HepG2 (cell line): ENCODE data around the gene OR1J1. TPM values are rescaled to one million over a fixed set of nuclear protein-coding genes. Genes with fewer than 3 reads are reported as not detected.

ENCODE experiments used
- ATAC-seq: fragments of 200-7000 bp; cut with Tn5 transposase; 3 replicates; pipeline ENCODE4 v1.9.1; 2020; ENCODE audit warnings: mild to moderate bottlenecking, moderate library complexity
- BruUV-seq: library from RNA; stranded (reverse); fragments of 400-500 nt; replicated peaks from 2 replicates; lab custom pipeline; 2021; lab: Mats Ljungman, UMichigan
- CTCF ChIA-PET: fragments of 300-600 bp; formaldehyde crosslinking; extraction: SDS; loops from one replicate; lab custom pipeline; 2021; ENCODE audit warnings: low total read pairs, inconsistent platforms, low intra/inter-chr PET ratio; lab: Yijun Ruan, JAX
- POLR2A ChIA-PET: fragments of 350-600 bp; sonication (Branson Sonifier 250); formaldehyde crosslinking; loops from one replicate; lab custom pipeline; 2020; ENCODE audit warnings: antibody characterized with exemption, inconsistent platforms; lab: Yijun Ruan, JAX
- DNase-seq: peaks from one replicate; pipeline ENCODE4 v3.0.0-alpha.2; 2015; ENCODE audit warnings: low spot score
- FAIRE-seq: peaks from 3 replicates; lab custom pipeline; 2011; peaks lifted over from hg19 to GRCh38; lab: Jason Lieb, UNC
- H2AFZ ChIP-seq: one replicate; pipeline ENCODE4 v1.6.1; 2011; ENCODE audit warnings: low read length, inconsistent platforms
- H3K27ac ChIP-seq: fragments of 300-600 bp; 3 replicates; pipeline ENCODE4 v1.8.0; 2011; ENCODE audit warnings: mixed run types, mild to moderate bottlenecking, mixed read lengths, low read length, inconsistent platforms; ENCODE audit not compliant: insufficient read depth; ENCODE audit errors: extremely low read length
- H3K27me3 ChIP-seq, 2 experiments: fragments of 200-600 bp in 1 of 2; 2 replicates in 1 of 2; 3 replicates in 1 of 2; pipeline versions ENCODE4 v1.6.0 to v1.8.0; 2011; ENCODE audit warnings: low read length in 2 of 2, mild to moderate bottlenecking in 2 of 2, moderate library complexity in 2 of 2, inconsistent platforms in 1 of 2; ENCODE audit not compliant: insufficient read depth in 2 of 2, control insufficient read depth in 1 of 2
- H3K36me3 ChIP-seq, 2 experiments: fragments of 200-600 bp in 1 of 2; replicated peaks in 1 of 2; 2 replicates in 1 of 2; 3 replicates in 1 of 2; pipeline versions ENCODE4 v1.5.1 to v1.8.0; 2011; ENCODE audit warnings: low read length in 2 of 2, inconsistent platforms in 1 of 2; ENCODE audit not compliant: insufficient read depth in 2 of 2, control insufficient read depth in 1 of 2
- H3K4me1 ChIP-seq: 2 replicates; pipeline ENCODE4 v1.5.1; 2012; ENCODE audit warnings: low read length, inconsistent platforms; ENCODE audit not compliant: insufficient read depth
- H3K4me2 ChIP-seq: 2 replicates; pipeline ENCODE4 v1.6.0; 2011; ENCODE audit warnings: low read depth, low read length, inconsistent platforms
- H3K4me3 ChIP-seq, 3 experiments: fragments of 200-600 bp in 1 of 3; sonication (generic), shearing (Covaris generic) in 1 of 3; replicated peaks in 1 of 3; 2 replicates each; pipeline ENCODE4 v1.5.1; 2011 to 2016; ENCODE audit warnings: low read length in 3 of 3, inconsistent platforms in 2 of 3, low read depth in 2 of 3, mild to moderate bottlenecking in 2 of 3, control low read depth in 1 of 3, mixed read lengths in 1 of 3; ENCODE audit not compliant: insufficient read depth in 1 of 3
- H3K79me2 ChIP-seq: one replicate; pipeline ENCODE4 v1.6.1; 2011; ENCODE audit warnings: low read length, inconsistent platforms; ENCODE audit not compliant: insufficient read depth
- H3K9ac ChIP-seq: 2 replicates; pipeline ENCODE4 v1.6.0; 2011; ENCODE audit warnings: mild to moderate bottlenecking, low read depth, low read length, inconsistent platforms; ENCODE audit not compliant: insufficient read depth
- H3K9me3 ChIP-seq: 2 replicates; pipeline ENCODE4 v1.5.1; 2012; ENCODE audit warnings: mild to moderate bottlenecking, low read length
- H4K20me1 ChIP-seq: 2 replicates; pipeline ENCODE4 v1.6.0; 2011; ENCODE audit warnings: inconsistent platforms, mild to moderate bottlenecking, low read length, moderate library complexity; ENCODE audit not compliant: insufficient read depth
- CREB1 ChIP-seq, 2 experiments: fragments of 450-650 bp in 1 of 2; IDR thresholded peaks; 2 replicates each; pipeline ENCODE4 v1.6.1; 2016 to 2017; ENCODE audit warnings: control low read depth in 1 of 2, mild to moderate bottlenecking in 1 of 2, missing compliant biosample characterization in 1 of 2, missing genetic modification characterization in 1 of 2
- FOXA3 ChIP-seq: IDR thresholded peaks from 2 replicates; pipeline ENCODE4 v1.6.1; 2016; ENCODE audit warnings: missing genetic modification reagents, missing compliant biosample characterization
- TOE1 ChIP-seq: sonication (generic); formaldehyde crosslinking; IDR thresholded peaks from 2 replicates; pipeline ENCODE4 v1.4.0; 2020; ENCODE audit warnings: mild to moderate bottlenecking, missing genetic modification reagents
- ZNF484 ChIP-seq: sonication (generic); formaldehyde crosslinking; IDR thresholded peaks from 2 replicates; pipeline ENCODE4 v1.5.1; 2020; ENCODE audit warnings: mild to moderate bottlenecking, low read depth, missing genetic modification reagents, borderline replicate concordance
- ZSCAN21 ChIP-seq: sonication (generic); formaldehyde crosslinking; IDR thresholded peaks from 2 replicates; pipeline ENCODE4 v1.8.0; 2022; ENCODE audit warnings: mild to moderate bottlenecking, missing genetic modification reagents, moderate library complexity, borderline replicate concordance
- ZZZ3 ChIP-seq: sonication (generic); formaldehyde crosslinking; IDR thresholded peaks from 2 replicates; pipeline ENCODE4 v1.4.0; 2020; ENCODE audit warnings: missing genetic modification reagents, mild to moderate bottlenecking, borderline replicate concordance
- WGBS: methylation state at CpG from one replicate; pipeline ENCODE4 v1.1.6; 2017; ENCODE audit warnings: low lambda C conversion rate; 5-methylcytosine and 5-hydroxymethylcytosine counted together
- in situ Hi-C: cut with HindIII; loops from 2 replicates; pipeline ENCODE4 v1.10.0; 2017; ENCODE audit warnings: low pct_unique_long_range_greater_than_20kb; ENCODE audit not compliant: extremely low pct_ligation_motif_present
- intact Hi-C: fragments of 100-400 bp; cut with micrococcal nuclease; formaldehyde crosslinking; loops from one replicate; pipeline ENCODE4 v1.10.0; 2022; ENCODE audit not compliant: unreplicated experiment
- polyA plus RNA-seq, 8 experiments: library from polyadenylated mRNA; depleted of rRNA in 3 of 8; stranded (reverse) in 7 of 8; unstranded in 1 of 8; fragments of >200 nt; fragmentation: Illumina TruSeq in 4 of 8; extraction: Trizol in 4 of 8; gene quantifications; 2 replicates each; pipeline versions ENCODE4 v1.2.1 to v1.2.3, GENCODE V29; 2011 to 2016; ENCODE audit warnings: low read depth in 4 of 8, missing spikeins in 1 of 8, mixed read lengths in 1 of 8; ENCODE audit not compliant: insufficient read depth in 1 of 8
- total RNA-seq, 5 experiments: library from RNA; depleted of rRNA; stranded (reverse); fragments of >200 nt; fragmentation: Illumina TruSeq; extraction: Trizol; gene quantifications; 2 replicates each; pipeline ENCODE4 v1.2.3, GENCODE V29; 2016; ENCODE audit warnings: low read depth in 1 of 5

OR1J1 gene
- total and polyA plus RNA-seq, 2 of the 13 experiments (the other 11 are each of a cell fraction or from before 2014, with no cell fraction given), result not detected

GRCh38 chr9:122526602-122527001, 48.9 kb upstream of the OR1J1 start:
- Histone ChIP-seq H3K4me2 (no peak overlapping the region), H3K27me3 (peaks cover 5 to 9% of the 10 kb centered on the region in 2 experiments; a peak in 3 of 5 replicates), H3K9me3 (no peaks in the 10 kb centered on the region), H3K79me2 (no peaks in the 10 kb centered on the region), H2AFZ (no peak overlapping the region), H3K9ac (no peak overlapping the region), H3K4me3 (no peak overlapping the region), H3K4me1 (no peaks in the 10 kb centered on the region), H4K20me1 (no peaks in the 10 kb centered on the region), H3K36me3 (no peaks in the 10 kb centered on the region), H3K27ac (no peak overlapping the region)
- 29% methylated on average over 10 of the region's 10 CpGs for WGBS
- FAIRE-seq (no peak), DNase-seq (no peak), ATAC-seq (no peak)
- TF ChIP-seq ZNF484 (no peak), CREB1 (IDR thresholded peaks at IDR 0.05) (peak; percentile 73), CREB1 (CRISPR knock-in tag; IDR thresholded peaks at IDR 0.05) (no peak)
- BruUV-seq, result no TSS peak
- in situ Hi-C loops, result no loop called here
- CTCF ChIA-PET, result no interaction called here
- POLR2A ChIA-PET, result no interaction called here
- intact Hi-C loops, result no loop called here

- ATAC-seq, result no peak
- no peak overlapping the region for H3K27ac ChIP-seq
- no peaks in the 10 kb centered on the region for H3K79me2 ChIP-seq
- peaks cover 0 to 2% of the 10 kb centered on the region in 2 experiments; a peak in 1 of 5 replicates for H3K27me3 ChIP-seq
- ChIA-PET CTCF (no interaction called here), POLR2A (no interaction called here)
- H3K9ac ChIP-seq, result no peak overlapping the region
- TF ChIP-seq ZZZ3 (CRISPR knock-in tag) (no peak), TOE1 (CRISPR knock-in tag) (no peak), FOXA3 (CRISPR knock-in tag) (no peak), ZSCAN21 (CRISPR knock-in tag) (no peak)
- FAIRE-seq, result no peak
- no peak overlapping the region for H3K4me2 ChIP-seq
- H4K20me1 ChIP-seq, result no peaks in the 10 kb centered on the region
- H3K4me3 ChIP-seq, result no peak overlapping the region
- H3K9me3 ChIP-seq, result no peaks in the 10 kb centered on the region
- DNase-seq, result no peak
- no peaks in the 10 kb centered on the region for H3K36me3 ChIP-seq
- intact Hi-C loops (no loop called here), in situ Hi-C loops (no loop called here)
- no TSS peak for BruUV-seq
- 49% methylated on average over 3 of the region's 3 CpGs for WGBS
- H2AFZ ChIP-seq, result no peak overlapping the region
- H3K4me1 ChIP-seq, result no peaks in the 10 kb centered on the region
Measured at GRCh38 chr9:122519376-122519775, 41.6 kb upstream of the OR1J1 start.
